OCI-LY1 (cell line): ENCODE results near the gene ARL3.

ENCODE experiments used
- CTCF ChIP-seq: fragments of 200-600 bp; sonication (generic), shearing (Covaris generic); IDR thresholded peaks from 2 replicates; pipeline ENCODE4 v1.5.1; 2017; ENCODE audit warnings: mild to moderate bottlenecking, antibody characterized with exemption, low read length, moderate library complexity, mixed read lengths
- EZH2 ChIP-seq: fragments of 200-600 bp; sonication (generic), shearing (Covaris generic); IDR thresholded peaks from 2 replicates; pipeline ENCODE4 v1.8.0; 2017; ENCODE audit warnings: borderline replicate concordance, mixed run types, mild to moderate bottlenecking, antibody characterized with exemption, low read length, moderate library complexity, mixed read lengths

GRCh38 chr10:102656026-102656425 is 58.2 kb downstream of the ARL3 start:
- TF ChIP-seq CTCF (no peak), EZH2 (no peak)
